OCI-LY3 (cell line): Measurements from ENCODE around the gene MARVELD3.

ENCODE experiments used
- EZH2phosphoT487 ChIP-seq: fragments of 200-600 bp; shearing (Covaris generic); IDR thresholded peaks from 2 replicates; pipeline ENCODE4 v1.6.1; 2018; ENCODE audit warnings: antibody characterized with exemption, mixed run types, low read depth
- TF ChIP-seq, protein P1 (sequence below): fragments of 200-600, 300-600 bp; sonication (generic); IDR thresholded peaks from 2 replicates; pipeline ENCODE4 v1.5.1; 2014; ENCODE audit warnings: antibody characterized with exemption, low read length, low read depth

DNA sequence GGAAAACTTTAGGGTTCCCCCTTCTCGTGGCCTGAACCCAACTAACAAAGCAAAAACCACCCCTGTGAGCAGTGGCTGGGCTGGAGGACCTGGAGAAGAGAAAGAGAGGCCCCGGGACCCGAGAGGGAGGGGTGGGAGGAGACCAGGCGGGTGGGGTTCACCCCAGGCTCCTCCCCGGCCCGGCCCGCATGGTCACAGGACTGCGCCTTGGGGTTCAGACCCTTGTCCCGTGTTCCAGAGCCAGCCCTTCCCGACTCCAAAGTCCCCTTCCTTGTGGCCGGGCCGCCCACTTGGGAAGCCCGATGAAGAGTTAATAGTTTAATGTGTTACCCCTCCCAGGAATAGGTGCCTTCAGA lies 852 bp downstream of the MARVELD3 start:
- TF ChIP-seq, protein P1, sequence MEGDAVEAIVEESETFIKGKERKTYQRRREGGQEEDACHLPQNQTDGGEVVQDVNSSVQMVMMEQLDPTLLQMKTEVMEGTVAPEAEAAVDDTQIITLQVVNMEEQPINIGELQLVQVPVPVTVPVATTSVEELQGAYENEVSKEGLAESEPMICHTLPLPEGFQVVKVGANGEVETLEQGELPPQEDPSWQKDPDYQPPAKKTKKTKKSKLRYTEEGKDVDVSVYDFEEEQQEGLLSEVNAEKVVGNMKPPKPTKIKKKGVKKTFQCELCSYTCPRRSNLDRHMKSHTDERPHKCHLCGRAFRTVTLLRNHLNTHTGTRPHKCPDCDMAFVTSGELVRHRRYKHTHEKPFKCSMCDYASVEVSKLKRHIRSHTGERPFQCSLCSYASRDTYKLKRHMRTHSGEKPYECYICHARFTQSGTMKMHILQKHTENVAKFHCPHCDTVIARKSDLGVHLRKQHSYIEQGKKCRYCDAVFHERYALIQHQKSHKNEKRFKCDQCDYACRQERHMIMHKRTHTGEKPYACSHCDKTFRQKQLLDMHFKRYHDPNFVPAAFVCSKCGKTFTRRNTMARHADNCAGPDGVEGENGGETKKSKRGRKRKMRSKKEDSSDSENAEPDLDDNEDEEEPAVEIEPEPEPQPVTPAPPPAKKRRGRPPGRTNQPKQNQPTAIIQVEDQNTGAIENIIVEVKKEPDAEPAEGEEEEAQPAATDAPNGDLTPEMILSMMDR, result no peak
- no peak for TF ChIP-seq EZH2phosphoT487
